HepG2 (cell line): Measurements from ENCODE around the gene CTRL. TPM values are rescaled to one million over a fixed set of nuclear protein-coding genes. Genes with fewer than 3 reads are reported as not detected.

Experiments
- HDAC1 ChIP-seq: sonication (generic); formaldehyde crosslinking; IDR thresholded peaks from 2 replicates; pipeline ENCODE4 v1.5.1; 2020; ENCODE audit warnings: mild to moderate bottlenecking, missing genetic modification reagents
- ISX ChIP-seq: sonication (generic); formaldehyde crosslinking; conservative IDR thresholded peaks from 2 replicates; pipeline ENCODE4 v1.5.0; 2020; ENCODE audit warnings: missing genetic modification reagents
- MTA1 ChIP-seq: sonication (generic); formaldehyde crosslinking; IDR thresholded peaks from 2 replicates; pipeline ENCODE4 v1.4.0; 2020; ENCODE audit warnings: missing genetic modification reagents, mild to moderate bottlenecking, borderline replicate concordance
- MYPOP ChIP-seq: sonication (generic); formaldehyde crosslinking; IDR thresholded peaks from 2 replicates; pipeline ENCODE4 v1.8.1; 2023; ENCODE audit warnings: mild to moderate bottlenecking, moderate library complexity, missing genetic modification reagents
- NR2F1 ChIP-seq, 2 experiments: fragments of 450-650 bp in 1 of 2; formaldehyde crosslinking in 1 of 2; IDR thresholded peaks; 2 replicates each; pipeline versions ENCODE4 v1.5.0 to v1.6.1; 2016 to 2020; ENCODE audit warnings: mild to moderate bottlenecking in 1 of 2, missing compliant biosample characterization in 1 of 2, missing genetic modification reagents in 1 of 2, moderate library complexity in 1 of 2
- RFX3 ChIP-seq: IDR thresholded peaks from 2 replicates; pipeline ENCODE4 v1.6.1; 2016; ENCODE audit warnings: missing biosample characterization, missing genetic modification reagents
- SNAPC2 ChIP-seq: sonication (generic); formaldehyde crosslinking; IDR thresholded peaks from 2 replicates; pipeline ENCODE4 v1.8.1; 2022; ENCODE audit warnings: mild to moderate bottlenecking, missing genetic modification reagents
- TARDBP ChIP-seq: sonication (generic); formaldehyde crosslinking; IDR thresholded peaks from 2 replicates; pipeline ENCODE4 v1.8.0; 2022; ENCODE audit warnings: mild to moderate bottlenecking, missing genetic modification reagents
- ZBTB2 ChIP-seq: sonication (generic); formaldehyde crosslinking; IDR thresholded peaks from 2 replicates; pipeline ENCODE4 v1.8.0; 2022; ENCODE audit warnings: low read depth, missing genetic modification reagents
- ZBTB21 ChIP-seq: sonication (generic); formaldehyde crosslinking; IDR thresholded peaks from 2 replicates; pipeline ENCODE4 v1.4.0; 2020; ENCODE audit warnings: missing genetic modification reagents
- ZFP1 ChIP-seq: IDR thresholded peaks from 2 replicates; pipeline ENCODE4 v1.6.1; 2016
- ZNF101 ChIP-seq: sonication (generic); formaldehyde crosslinking; IDR thresholded peaks from 2 replicates; pipeline ENCODE4 v1.4.0; 2020; ENCODE audit warnings: mild to moderate bottlenecking, low read depth, missing genetic modification reagents, borderline replicate concordance
- ZNF160 ChIP-seq: sonication (generic); formaldehyde crosslinking; IDR thresholded peaks from 2 replicates; pipeline ENCODE4 v1.8.0; 2022; ENCODE audit warnings: mild to moderate bottlenecking, inconsistent platforms, missing genetic modification reagents
- ZNF230 ChIP-seq: sonication (generic); formaldehyde crosslinking; IDR thresholded peaks from 2 replicates; pipeline ENCODE4 v1.4.0; 2020; ENCODE audit warnings: mild to moderate bottlenecking, missing genetic modification reagents
- ZNF383 ChIP-seq: sonication (generic); formaldehyde crosslinking; IDR thresholded peaks from 2 replicates; pipeline ENCODE4 v1.4.0; 2020; ENCODE audit warnings: missing genetic modification reagents, mild to moderate bottlenecking, borderline replicate concordance
- ZNF782 ChIP-seq: sonication (generic); formaldehyde crosslinking; IDR thresholded peaks from 2 replicates; pipeline ENCODE4 v1.4.0; 2020; ENCODE audit warnings: missing genetic modification reagents, mild to moderate bottlenecking, borderline replicate concordance
- ZNF790 ChIP-seq: sonication (generic); formaldehyde crosslinking; IDR thresholded peaks from 2 replicates; pipeline ENCODE4 v1.8.0; 2022; ENCODE audit warnings: missing genetic modification reagents, mild to moderate bottlenecking, borderline replicate concordance
- ZNF850 ChIP-seq: sonication (generic); formaldehyde crosslinking; conservative IDR thresholded peaks from 2 replicates; pipeline ENCODE4 v1.9.0; 2021; ENCODE audit warnings: mild to moderate bottlenecking, missing genetic modification reagents
- polyA plus RNA-seq, 8 experiments: library from polyadenylated mRNA; depleted of rRNA in 3 of 8; stranded (reverse) in 7 of 8; unstranded in 1 of 8; fragments of >200 nt; fragmentation: Illumina TruSeq in 4 of 8; extraction: Trizol in 4 of 8; gene quantifications; 2 replicates each; pipeline versions ENCODE4 v1.2.1 to v1.2.3, GENCODE V29; 2011 to 2016; ENCODE audit warnings: low read depth in 4 of 8, missing spikeins in 1 of 8, mixed read lengths in 1 of 8; ENCODE audit not compliant: insufficient read depth in 1 of 8
- total RNA-seq, 5 experiments: library from RNA; depleted of rRNA; stranded (reverse); fragments of >200 nt; fragmentation: Illumina TruSeq; extraction: Trizol; gene quantifications; 2 replicates each; pipeline ENCODE4 v1.2.3, GENCODE V29; 2016; ENCODE audit warnings: low read depth in 1 of 5
- TF ChIP-seq, protein P1 (sequence below): sonication (generic); formaldehyde crosslinking; IDR thresholded peaks from 2 replicates; pipeline ENCODE4 v1.5.0; 2020; ENCODE audit warnings: mild to moderate bottlenecking, missing genetic modification reagents
- TF ChIP-seq, protein P2 (sequence below): sonication (generic); formaldehyde crosslinking; IDR thresholded peaks from 2 replicates; pipeline ENCODE4 v1.5.0; 2020; ENCODE audit warnings: missing genetic modification reagents
- TF ChIP-seq, protein P3 (sequence below): sonication (generic); formaldehyde crosslinking; IDR thresholded peaks from 2 replicates; pipeline ENCODE4 v1.5.0; 2020; ENCODE audit warnings: missing genetic modification reagents

The CTRL gene
- total and polyA plus RNA-seq, 2 of the 13 experiments (the other 11 are each of a cell fraction or from before 2014, with no cell fraction given), result 1.9 to 2.7 TPM

DNA sequence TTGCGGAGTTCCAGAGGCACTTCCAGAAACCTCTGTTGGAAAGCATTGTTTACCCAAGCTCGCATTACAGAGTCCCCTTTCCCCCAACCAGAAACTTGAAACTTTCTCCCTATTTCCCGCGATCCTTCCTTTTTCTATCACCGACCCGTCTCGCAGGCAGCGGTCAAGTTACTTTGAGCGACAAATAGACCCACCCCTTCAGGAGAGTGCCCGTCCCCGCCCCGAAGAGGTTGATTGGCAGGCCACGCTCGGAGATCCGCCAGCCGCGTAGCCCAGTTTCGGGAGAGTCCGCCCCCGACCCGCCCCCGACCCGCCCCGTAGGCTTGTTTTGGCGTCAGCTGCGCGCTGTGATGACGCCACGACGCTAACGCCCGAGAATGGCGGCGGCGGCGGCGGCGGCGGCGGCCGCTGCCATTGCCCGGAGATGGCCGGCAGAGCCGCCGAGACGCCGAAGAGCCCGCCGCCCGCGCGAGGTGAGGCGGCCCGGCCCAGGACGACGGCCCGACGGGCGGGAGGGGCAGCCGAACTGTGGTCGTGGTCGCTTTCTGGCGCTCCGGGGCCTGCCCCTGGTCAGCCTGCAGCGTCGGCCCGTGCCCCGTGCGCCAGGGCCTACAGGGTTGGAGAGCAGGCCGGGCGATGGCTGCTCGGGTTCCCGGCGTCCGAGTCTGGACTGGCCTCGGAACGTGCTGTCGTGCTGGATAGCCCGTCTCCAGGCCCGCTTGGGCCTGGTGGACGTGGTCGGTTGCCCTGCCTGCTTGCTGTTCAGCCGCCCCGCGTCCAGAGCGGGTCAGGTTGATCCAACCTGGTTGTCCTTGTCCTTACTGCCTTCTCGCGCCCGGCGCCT lies 38.5 kb downstream of the CTRL start, which contains the start of gene PSKH1 (continued):
- no peak for TF ChIP-seq ZBTB2 (CRISPR knock-in tag)
- TF ChIP-seq ISX (CRISPR knock-in tag), result peak; percentile 89; the same call in 1 of the 2 replicates
- peak; percentile 23; the same call in 1 of the 2 replicates for TF ChIP-seq ZNF230 (CRISPR knock-in tag)
- TF ChIP-seq, protein P1, sequence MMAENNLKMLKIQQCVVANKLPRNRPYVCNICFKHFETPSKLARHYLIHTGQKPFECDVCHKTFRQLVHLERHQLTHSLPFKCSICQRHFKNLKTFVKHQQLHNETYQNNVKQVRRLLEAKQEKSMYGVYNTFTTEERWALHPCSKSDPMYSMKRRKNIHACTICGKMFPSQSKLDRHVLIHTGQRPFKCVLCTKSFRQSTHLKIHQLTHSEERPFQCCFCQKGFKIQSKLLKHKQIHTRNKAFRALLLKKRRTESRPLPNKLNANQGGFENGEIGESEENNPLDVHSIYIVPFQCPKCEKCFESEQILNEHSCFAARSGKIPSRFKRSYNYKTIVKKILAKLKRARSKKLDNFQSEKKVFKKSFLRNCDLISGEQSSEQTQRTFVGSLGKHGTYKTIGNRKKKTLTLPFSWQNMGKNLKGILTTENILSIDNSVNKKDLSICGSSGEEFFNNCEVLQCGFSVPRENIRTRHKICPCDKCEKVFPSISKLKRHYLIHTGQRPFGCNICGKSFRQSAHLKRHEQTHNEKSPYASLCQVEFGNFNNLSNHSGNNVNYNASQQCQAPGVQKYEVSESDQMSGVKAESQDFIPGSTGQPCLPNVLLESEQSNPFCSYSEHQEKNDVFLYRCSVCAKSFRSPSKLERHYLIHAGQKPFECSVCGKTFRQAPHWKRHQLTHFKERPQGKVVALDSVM (CRISPR knock-in tag), result peak; percentile 77; the same call in 1 of the 2 replicates
- 0 out of 2 replicates have a peak, but pooled peaks have one; percentile 87 for TF ChIP-seq ZNF160 (CRISPR knock-in tag)
- TF ChIP-seq, protein P2, sequence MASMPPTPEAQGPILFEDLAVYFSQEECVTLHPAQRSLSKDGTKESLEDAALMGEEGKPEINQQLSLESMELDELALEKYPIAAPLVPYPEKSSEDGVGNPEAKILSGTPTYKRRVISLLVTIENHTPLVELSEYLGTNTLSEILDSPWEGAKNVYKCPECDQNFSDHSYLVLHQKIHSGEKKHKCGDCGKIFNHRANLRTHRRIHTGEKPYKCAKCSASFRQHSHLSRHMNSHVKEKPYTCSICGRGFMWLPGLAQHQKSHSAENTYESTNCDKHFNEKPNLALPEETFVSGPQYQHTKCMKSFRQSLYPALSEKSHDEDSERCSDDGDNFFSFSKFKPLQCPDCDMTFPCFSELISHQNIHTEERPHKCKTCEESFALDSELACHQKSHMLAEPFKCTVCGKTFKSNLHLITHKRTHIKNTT (CRISPR knock-in tag), result peak; percentile 48; the same call in 1 of the 2 replicates
- no peak for TF ChIP-seq NR2F1 (CRISPR knock-in tag; IDR thresholded peaks at IDR 0.05)
- no peak for TF ChIP-seq ZFP1
- TF ChIP-seq HDAC1 (CRISPR knock-in tag), result peak; percentile 67
- peak; percentile 90 for TF ChIP-seq ZBTB21
- TF ChIP-seq TARDBP (CRISPR knock-in tag), result 0 out of 2 replicates have a peak, but pooled peaks have one; percentile 14
- no peak for TF ChIP-seq ZNF850 (CRISPR knock-in tag)
- 0 out of 2 replicates have a peak, but pooled peaks have one; percentile 49 for TF ChIP-seq ZNF101 (CRISPR knock-in tag)
- TF ChIP-seq ZNF782 (CRISPR knock-in tag), result peak; percentile 93
- TF ChIP-seq RFX3, result no peak
- no peak for TF ChIP-seq ZNF383
- TF ChIP-seq SNAPC2 (CRISPR knock-in tag), result no peak
- peak; percentile 56; the same call in 1 of the 2 replicates for TF ChIP-seq ZNF790
- no peak; the same call in 1 of the 2 replicates for TF ChIP-seq MTA1 (CRISPR knock-in tag)
- TF ChIP-seq MYPOP (CRISPR knock-in tag), result peak; percentile 65; the same call in 1 of the 2 replicates
- TF ChIP-seq, protein P3, sequence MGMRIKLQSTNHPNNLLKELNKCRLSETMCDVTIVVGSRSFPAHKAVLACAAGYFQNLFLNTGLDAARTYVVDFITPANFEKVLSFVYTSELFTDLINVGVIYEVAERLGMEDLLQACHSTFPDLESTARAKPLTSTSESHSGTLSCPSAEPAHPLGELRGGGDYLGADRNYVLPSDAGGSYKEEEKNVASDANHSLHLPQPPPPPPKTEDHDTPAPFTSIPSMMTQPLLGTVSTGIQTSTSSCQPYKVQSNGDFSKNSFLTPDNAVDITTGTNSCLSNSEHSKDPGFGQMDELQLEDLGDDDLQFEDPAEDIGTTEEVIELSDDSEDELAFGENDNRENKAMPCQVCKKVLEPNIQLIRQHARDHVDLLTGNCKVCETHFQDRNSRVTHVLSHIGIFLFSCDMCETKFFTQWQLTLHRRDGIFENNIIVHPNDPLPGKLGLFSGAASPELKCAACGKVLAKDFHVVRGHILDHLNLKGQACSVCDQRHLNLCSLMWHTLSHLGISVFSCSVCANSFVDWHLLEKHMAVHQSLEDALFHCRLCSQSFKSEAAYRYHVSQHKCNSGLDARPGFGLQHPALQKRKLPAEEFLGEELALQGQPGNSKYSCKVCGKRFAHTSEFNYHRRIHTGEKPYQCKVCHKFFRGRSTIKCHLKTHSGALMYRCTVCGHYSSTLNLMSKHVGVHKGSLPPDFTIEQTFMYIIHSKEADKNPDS (CRISPR knock-in tag), result 0 out of 2 replicates have a peak, but pooled peaks have one; percentile 23
